SU-DHL-6 (cell line): ENCODE results near the gene TRPV2.

ENCODE experiments used
- H2AFZ ChIP-seq: fragments of 200-600 bp; sonication (generic); 2 replicates; pipeline ENCODE4 v1.6.1; 2014; ENCODE audit warnings: low read depth, mild to moderate bottlenecking, moderate library complexity, mixed read lengths, antibody characterized with exemption, low read length; ENCODE audit not compliant: severe bottlenecking
- H3F3A ChIP-seq: fragments of 200-600 bp; shearing (Covaris generic); 2 replicates; pipeline ENCODE4 v1.6.0; 2016; ENCODE audit warnings: antibody characterized with exemption, mild to moderate bottlenecking; ENCODE audit not compliant: insufficient read depth
- H3K27ac ChIP-seq: fragments of 200-600 bp; sonication (generic); 2 replicates; pipeline ENCODE4 v1.5.1; 2016; ENCODE audit warnings: low read depth, mild to moderate bottlenecking, low read length, moderate library complexity, mixed read lengths
- H3K27me3 ChIP-seq: fragments of 200-600 bp; sonication (generic), shearing (Covaris generic); 2 replicates; pipeline ENCODE4 v1.6.0; 2014; ENCODE audit warnings: mild to moderate bottlenecking, low read length
- H3K36me3 ChIP-seq: fragments of 200-600 bp; sonication (generic); 2 replicates; pipeline ENCODE4 v1.6.1; 2014; ENCODE audit warnings: mild to moderate bottlenecking, low read length, mixed read lengths
- H3K4me2 ChIP-seq: fragments of 300-600, 200-600 bp; shearing (Covaris generic), sonication (generic); 2 replicates; pipeline ENCODE4 v1.6.0; 2014; ENCODE audit warnings: low read length, low read depth, mild to moderate bottlenecking; ENCODE audit not compliant: poor library complexity, severe bottlenecking
- H3K4me3 ChIP-seq: fragments of 200-600 bp; sonication (generic); 2 replicates; pipeline ENCODE4 v1.5.1; 2014; ENCODE audit warnings: antibody characterized with exemption, low read length, mild to moderate bottlenecking, mixed read lengths; ENCODE audit not compliant: insufficient read depth, poor library complexity, severe bottlenecking
- H3K79me2 ChIP-seq: fragments of 200-600 bp; sonication (generic); 2 replicates; pipeline ENCODE4 v1.6.1; 2014; ENCODE audit warnings: mild to moderate bottlenecking, low read length, moderate library complexity; ENCODE audit not compliant: insufficient read depth
- H3K9ac ChIP-seq: fragments of 200-600 bp; sonication (generic); 2 replicates; pipeline ENCODE4 v1.7.0; 2014; ENCODE audit warnings: mild to moderate bottlenecking, low read length
- H3K9me2 ChIP-seq: fragments of 200-600 bp; sonication (generic); replicated peaks from 2 replicates; pipeline ENCODE4 v1.6.1; 2014; ENCODE audit warnings: low read length; ENCODE audit not compliant: insufficient read depth
- H3K9me3 ChIP-seq: fragments of 200-600 bp; sonication (generic); 2 replicates; pipeline ENCODE4 v1.6.1; 2014; ENCODE audit warnings: low read length, mixed read lengths; ENCODE audit not compliant: insufficient read depth
- H4K20me1 ChIP-seq: fragments of 200-600 bp; sonication (generic); 2 replicates; pipeline ENCODE4 v1.6.1; 2014; ENCODE audit warnings: low read depth, mild to moderate bottlenecking, antibody characterized with exemption, low read length, moderate library complexity, mixed read lengths
- EZH2phosphoT487 ChIP-seq: fragments of 200-600 bp; sonication (generic), shearing (Covaris generic); conservative IDR thresholded peaks from 2 replicates; pipeline ENCODE4 v1.6.1; 2018; ENCODE audit warnings: mild to moderate bottlenecking, antibody characterized with exemption, low read length, moderate library complexity, mixed read lengths
- TF ChIP-seq, protein P1 (sequence below): fragments of 200-600 bp; sonication (generic); IDR thresholded peaks from one replicate; pipeline ENCODE4 v1.5.1; 2017; ENCODE audit warnings: antibody characterized with exemption, mild to moderate bottlenecking, low read length, moderate library complexity; ENCODE audit not compliant: insufficient read depth, poor library complexity, severe bottlenecking

The TRPV2 gene

DNA sequence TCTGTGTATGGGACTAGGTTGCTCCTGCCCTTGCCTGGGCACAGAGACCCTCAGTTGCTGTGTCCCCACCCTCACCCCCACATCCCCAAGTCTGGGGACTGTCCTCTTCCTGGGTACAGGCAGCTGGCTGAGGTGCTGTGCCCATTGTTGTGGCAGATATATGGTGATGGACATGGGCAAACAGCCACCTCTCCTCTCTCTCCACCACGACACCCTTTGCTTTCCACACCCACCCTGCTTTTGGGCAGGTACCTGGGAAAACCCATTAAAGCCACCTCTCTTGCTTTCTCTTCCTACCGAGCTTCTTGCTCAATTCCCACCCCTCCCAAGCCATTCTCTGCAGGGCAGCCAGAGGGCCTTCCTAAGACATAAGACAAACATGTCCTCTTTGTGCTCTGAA is 21.7 kb downstream of the TRPV2 start:
- no peak overlapping the region for H3K4me3 ChIP-seq
- no peak overlapping the region for H3K27ac ChIP-seq
- peaks cover 31% of the 10 kb centered on the region for H3F3A ChIP-seq
- H3K79me2 ChIP-seq: peaks cover 27% of the 10 kb centered on the region
- H3K36me3 ChIP-seq: peaks cover 24% of the 10 kb centered on the region
- no peaks in the 10 kb centered on the region; the same call in 1 of the 2 replicates for H4K20me1 ChIP-seq
- H3K9me3 ChIP-seq: no peaks in the 10 kb centered on the region
- no peak overlapping the region for H2AFZ ChIP-seq
- no peaks in the 10 kb centered on the region for H3K9me2 ChIP-seq
- TF ChIP-seq, protein P1, sequence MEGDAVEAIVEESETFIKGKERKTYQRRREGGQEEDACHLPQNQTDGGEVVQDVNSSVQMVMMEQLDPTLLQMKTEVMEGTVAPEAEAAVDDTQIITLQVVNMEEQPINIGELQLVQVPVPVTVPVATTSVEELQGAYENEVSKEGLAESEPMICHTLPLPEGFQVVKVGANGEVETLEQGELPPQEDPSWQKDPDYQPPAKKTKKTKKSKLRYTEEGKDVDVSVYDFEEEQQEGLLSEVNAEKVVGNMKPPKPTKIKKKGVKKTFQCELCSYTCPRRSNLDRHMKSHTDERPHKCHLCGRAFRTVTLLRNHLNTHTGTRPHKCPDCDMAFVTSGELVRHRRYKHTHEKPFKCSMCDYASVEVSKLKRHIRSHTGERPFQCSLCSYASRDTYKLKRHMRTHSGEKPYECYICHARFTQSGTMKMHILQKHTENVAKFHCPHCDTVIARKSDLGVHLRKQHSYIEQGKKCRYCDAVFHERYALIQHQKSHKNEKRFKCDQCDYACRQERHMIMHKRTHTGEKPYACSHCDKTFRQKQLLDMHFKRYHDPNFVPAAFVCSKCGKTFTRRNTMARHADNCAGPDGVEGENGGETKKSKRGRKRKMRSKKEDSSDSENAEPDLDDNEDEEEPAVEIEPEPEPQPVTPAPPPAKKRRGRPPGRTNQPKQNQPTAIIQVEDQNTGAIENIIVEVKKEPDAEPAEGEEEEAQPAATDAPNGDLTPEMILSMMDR: no peak
- TF ChIP-seq EZH2phosphoT487: no peak
- H3K4me2 ChIP-seq: no peak overlapping the region
- H3K27me3 ChIP-seq: no peaks in the 10 kb centered on the region
- no peak overlapping the region for H3K9ac ChIP-seq

DNA sequence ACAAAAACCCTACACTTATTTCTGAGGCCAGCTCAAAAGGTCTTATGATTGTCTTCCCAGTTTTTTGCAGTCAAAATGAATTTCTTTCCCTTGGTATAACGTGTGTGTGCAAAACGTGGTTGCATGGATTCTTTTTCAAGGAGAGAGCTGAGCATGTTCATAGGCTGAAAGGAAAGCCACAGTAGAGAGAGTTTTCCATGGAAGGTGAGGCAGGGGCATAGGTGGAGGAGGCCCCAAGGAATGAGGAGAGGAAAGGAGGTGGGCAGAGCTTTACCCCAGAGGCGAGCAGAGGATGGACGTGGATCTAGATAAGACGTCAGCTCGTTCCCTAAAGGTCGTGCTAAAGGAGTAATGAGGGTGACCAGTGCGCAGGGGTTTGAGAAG is 22.8 kb downstream of the TRPV2 start:
- H3K4me3 ChIP-seq: peak overlapping the region; percentile 54
- peak overlapping the region; percentile 35 for H2AFZ ChIP-seq
- peak overlapping the region; percentile 49 for H3K27ac ChIP-seq
- TF ChIP-seq, protein P1: no peak
- TF ChIP-seq EZH2phosphoT487: no peak
- H3K36me3 ChIP-seq: peaks cover 30% of the 10 kb centered on the region
- H4K20me1 ChIP-seq: no peaks in the 10 kb centered on the region; the same call in 1 of the 2 replicates
- H3K79me2 ChIP-seq: peaks cover 27% of the 10 kb centered on the region
- H3K4me2 ChIP-seq: peak overlapping the region; percentile 84
- H3K27me3 ChIP-seq: no peaks in the 10 kb centered on the region
- no peaks in the 10 kb centered on the region for H3K9me3 ChIP-seq
- peaks cover 42% of the 10 kb centered on the region for H3F3A ChIP-seq
- H3K9me2 ChIP-seq: no peaks in the 10 kb centered on the region
- peak overlapping the region; percentile 74 for H3K9ac ChIP-seq

DNA sequence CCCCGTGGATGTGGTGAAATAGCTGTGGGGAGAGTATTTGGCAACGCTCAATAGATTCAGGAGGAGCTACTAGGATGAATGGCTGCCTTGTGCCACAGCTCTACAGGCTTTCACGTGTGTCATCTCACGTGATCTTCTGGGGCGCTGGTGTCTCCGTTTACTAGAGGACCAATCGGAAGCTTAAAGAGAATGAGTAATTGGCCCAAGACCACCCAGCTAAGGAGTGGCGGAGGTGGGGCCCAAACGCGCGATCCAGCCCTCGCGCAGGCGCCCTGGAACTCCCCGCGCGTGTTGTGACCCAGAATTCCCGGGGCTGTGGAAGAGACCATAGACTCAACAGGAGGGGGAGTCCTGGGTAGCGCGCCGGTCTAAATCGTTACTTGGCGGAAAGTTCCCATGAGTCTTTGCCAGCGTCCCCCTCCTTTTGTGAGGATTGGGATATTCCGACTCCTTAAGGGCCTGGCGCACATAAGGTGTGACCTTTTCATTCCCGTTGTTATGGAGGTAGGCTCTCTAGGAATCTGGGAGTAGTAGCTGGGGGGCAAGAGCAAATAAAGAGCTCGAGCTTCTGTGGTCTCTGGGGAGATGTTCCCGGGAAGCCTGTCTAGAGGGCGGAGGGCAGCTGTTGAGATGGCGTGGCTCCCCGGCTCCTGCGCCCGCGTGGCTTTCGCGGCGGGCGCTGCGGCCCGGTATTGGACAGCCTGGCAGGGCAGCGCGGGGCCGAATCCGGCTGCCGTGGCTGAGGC is 23.4 kb downstream of the TRPV2 start:
- peak overlapping the region; percentile 99 for H3K9ac ChIP-seq
- H2AFZ ChIP-seq: peak overlapping the region; percentile 35
- TF ChIP-seq, protein P1: no peak
- TF ChIP-seq EZH2phosphoT487: no peak
- H3K4me3 ChIP-seq: peak overlapping the region; percentile 94
- peak overlapping the region; percentile 80 for H3K27ac ChIP-seq
- H3F3A ChIP-seq: peaks cover 47% of the 10 kb centered on the region
- H4K20me1 ChIP-seq: no peaks in the 10 kb centered on the region; the same call in 1 of the 2 replicates
- H3K4me2 ChIP-seq: peak overlapping the region; percentile 84
- H3K79me2 ChIP-seq: peaks cover 27% of the 10 kb centered on the region
- no peaks in the 10 kb centered on the region for H3K9me2 ChIP-seq
- H3K9me3 ChIP-seq: no peaks in the 10 kb centered on the region
- peaks cover 30% of the 10 kb centered on the region for H3K36me3 ChIP-seq
- H3K27me3 ChIP-seq: no peaks in the 10 kb centered on the region
